Kidney (tissue), 14 donors: ENCODE data around the gene CELF5. TPM values are rescaled to one million over a fixed set of nuclear protein-coding genes. Genes with fewer than 3 reads are reported as not detected.

Source experiments
- DNase-seq, 5 donors: peaks; one replicate each; pipeline ENCODE4 v3.0.0-alpha.2; 2013 to 2020
- FAIRE-seq: peaks from 2 replicates; lab custom pipeline; 2012; peaks lifted over from hg19 to GRCh38; lab: Jason Lieb, UNC
- H3K27ac ChIP-seq, 2 donors: one replicate each; pipeline ENCODE4 v1.7.0; 2013; ENCODE audit warnings: low read depth in 2 of 2, low read length in 2 of 2, inconsistent platforms in 1 of 2
- H3K27me3 ChIP-seq: one replicate; pipeline ENCODE4 v1.7.1; 2013; ENCODE audit warnings: low read length, inconsistent platforms; ENCODE audit not compliant: control insufficient read depth, insufficient read depth
- H3K36me3 ChIP-seq, 3 donors: one replicate each; pipeline versions ENCODE4 v1.7.0 to v1.7.1; 2013; ENCODE audit warnings: low read length in 3 of 3, control low read depth in 1 of 3, inconsistent platforms in 1 of 3; ENCODE audit not compliant: insufficient read depth in 3 of 3, control insufficient read depth in 2 of 3
- H3K4me1 ChIP-seq, 3 donors: one replicate each; pipeline versions ENCODE4 v1.7.0 to v1.7.1; 2013; ENCODE audit warnings: low read length in 3 of 3, inconsistent platforms in 1 of 3, low read depth in 1 of 3; ENCODE audit not compliant: control insufficient read depth in 2 of 3, insufficient read depth in 2 of 3
- H3K4me3 ChIP-seq, 3 donors: one replicate each; pipeline versions ENCODE4 v1.7.0 to v1.8.1; 2013; ENCODE audit warnings: low read length in 3 of 3, control low read depth in 1 of 3, inconsistent platforms in 1 of 3
- H3K9ac ChIP-seq, 3 donors: one replicate each; pipeline versions ENCODE4 v1.7.0 to v1.7.1; 2013; ENCODE audit warnings: low read length in 3 of 3, control low read depth in 1 of 3, inconsistent platforms in 1 of 3
- H3K9me3 ChIP-seq, 3 donors: one replicate each; pipeline versions ENCODE4 v1.7.0 to v1.7.1; 2013; ENCODE audit warnings: low read length in 3 of 3, control low read depth in 1 of 3, inconsistent platforms in 1 of 3; ENCODE audit not compliant: control insufficient read depth in 2 of 3, insufficient read depth in 1 of 3
- CTCF ChIP-seq: IDR thresholded peaks from 3 replicates; pipeline ENCODE4 v1.5.1; 2012; ENCODE audit warnings: mild to moderate bottlenecking, moderate library complexity, borderline replicate concordance; ENCODE audit not compliant: insufficient read depth; ENCODE audit errors: extremely low read depth
- intact Hi-C: fragments of 100-400 bp; cut with DNase I; formaldehyde crosslinking; loops from one replicate; pipeline ENCODE4 v1.11.1; 2022
- polyA plus RNA-seq: library from polyadenylated mRNA; stranded (reverse); fragments of 350-450 nt; fragmentation: Illumina TruSeq; extraction: RNeasy Lipid Tissue Mini Kit (QIAGEN cat#74804); gene quantifications from one replicate; pipeline ENCODE4 v1.2.3, GENCODE V29; 2014; ENCODE audit warnings: low read depth, low replicate concordance; ENCODE audit not compliant: insufficient read depth
- total RNA-seq: library from RNA; stranded (reverse); fragmentation: NEBNext Ultra II Directional; extraction: Animal tissue kit (Norgen Biotek cat#: 25700); gene quantifications from one replicate; pipeline ENCODE4 v1.2.1, GENCODE V29; 2021
- donor health status: control.
- donor health status: control.
- donor health status: control.
- donor health status: control.
- donor health status: control.
- donor health status: DM: yes; HTN: yes; CAD: no.
- donor health status: Normal renal cell carcinoma (clear cell type).

The CELF5 gene
- total and polyA plus RNA-seq, 2 donors from 2014 or later = 0.15 to 0.38 TPM

- FAIRE-seq (no peak), DNase-seq (no peak)
- H3K27ac ChIP-seq = no peak overlapping the region
Measured at GRCh38 chr19:3283886-3284657, 59.6 kb downstream of the CELF5 start.

GRCh38 chr19:3284759-3285646 is 60.5 kb downstream of the CELF5 start:
- Histone ChIP-seq H3K9me3 (no peaks in the 10 kb centered on the region), H3K27me3 (no peaks in the 10 kb centered on the region), H3K4me1 (peaks cover 0 to 3% (median 0%) of the 10 kb centered on the region in 3 donors), H3K36me3 (no peaks in the 10 kb centered on the region), H3K27ac (no peak overlapping the region), H3K4me3 (no peak overlapping the region), H3K9ac (no peak overlapping the region)
- intact Hi-C loops = no loop called here
- FAIRE-seq (no peak), DNase-seq (peak; percentile 71 to 95 (median 81))
- TF ChIP-seq CTCF = no peak

More at GRCh38 chr19:3283886-3284657, 59.6 kb downstream of the CELF5 start:
- Histone ChIP-seq H3K4me1 (peaks cover 0 to 3% (median 0%) of the 10 kb centered on the region in 3 donors), H3K9me3 (no peaks in the 10 kb centered on the region), H3K36me3 (no peaks in the 10 kb centered on the region), H3K4me3 (no peak overlapping the region), H3K27me3 (no peaks in the 10 kb centered on the region), H3K9ac (no peak overlapping the region)
- intact Hi-C loops = no loop called here
- TF ChIP-seq CTCF = no peak

GRCh38 chr19:3285647-3286176 is 61.3 kb downstream of the CELF5 start:
- no peak for FAIRE-seq
- H3K9ac ChIP-seq = no peak overlapping the region
- peak in 4 of 5 donors; percentile 45 to 87 (median 80) for DNase-seq
- intact Hi-C loops = no loop called here
- no peaks in the 10 kb centered on the region for H3K27me3 ChIP-seq
- peaks cover 0 to 3% (median 0%) of the 10 kb centered on the region in 3 donors for H3K4me1 ChIP-seq
- H3K36me3 ChIP-seq = no peaks in the 10 kb centered on the region
- no peaks in the 10 kb centered on the region for H3K9me3 ChIP-seq
- no peak overlapping the region for H3K4me3 ChIP-seq
- H3K27ac ChIP-seq = no peak overlapping the region
- TF ChIP-seq CTCF = no peak
